Measurements from ENCODE around the gene SH3BGRL3. TPM values are rescaled to one million over a fixed set of nuclear protein-coding genes. Genes with fewer than 3 reads are reported as not detected.

The SH3BGRL3 gene
- total and polyA plus RNA-seq, 2 donors from 2014 or later: 140 to 180 TPM

DNA sequence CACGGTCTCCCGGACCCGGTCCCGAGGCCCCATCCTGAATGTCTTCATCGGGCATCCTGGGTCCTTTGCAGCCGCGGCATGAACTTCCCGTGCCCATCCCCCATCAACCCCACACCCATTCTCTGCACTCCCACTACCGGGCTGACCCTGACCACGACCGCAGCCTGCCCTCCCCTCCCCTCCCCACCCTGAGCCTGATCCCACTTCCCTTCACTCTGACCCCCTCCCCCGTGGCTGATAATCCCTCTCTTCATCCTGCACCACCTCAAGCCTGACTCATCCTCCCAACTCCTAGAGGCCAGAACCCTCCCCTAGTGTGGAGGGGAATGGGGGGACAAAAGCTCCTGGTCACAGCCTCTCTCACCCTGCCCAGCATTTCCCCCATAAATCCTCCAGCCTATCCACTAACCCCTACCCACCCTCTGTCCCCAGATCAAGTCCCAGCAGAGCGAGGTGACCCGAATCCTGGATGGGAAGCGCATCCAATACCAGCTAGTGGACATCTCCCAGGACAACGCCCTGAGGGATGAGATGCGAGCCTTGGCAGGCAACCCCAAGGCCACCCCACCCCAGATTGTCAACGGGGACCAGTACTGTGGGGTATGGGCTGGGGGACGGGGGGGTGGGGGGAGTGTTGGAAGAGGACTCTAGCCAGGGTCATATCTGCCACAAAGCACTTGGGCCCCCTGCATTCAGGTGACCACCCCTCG, 602 bp downstream of the SH3BGRL3 start:
- Histone ChIP-seq H3K9ac (ENCODE audit: low read length in 3 of 3) (peak overlapping the region in 1 of 3 donors; percentile 82), H3K27me3 (ENCODE audit: control insufficient read depth, insufficient read depth, low read length) (no peaks in the 10 kb centered on the region), H3K4me1 (ENCODE audit: control insufficient read depth in 2 of 3, insufficient read depth in 2 of 3, low read depth in 1 of 3, low read length in 3 of 3) (peaks cover 9 to 37% (median 35%) of the 10 kb centered on the region in 3 donors), H3K36me3 (ENCODE audit: control insufficient read depth in 2 of 3, insufficient read depth in 3 of 3, low read length in 3 of 3) (peaks cover 0 to 2% (median 0%) of the 10 kb centered on the region in 3 donors), H3K4me3 (ENCODE audit: low read length in 3 of 3) (peak overlapping the region; percentile 34 to 73 (median 47)), H3K9me3 (ENCODE audit: control insufficient read depth in 2 of 3, insufficient read depth in 1 of 3, low read length in 3 of 3) (no peaks in the 10 kb centered on the region), H3K27ac (ENCODE audit: low read depth in 2 of 2, low read length in 2 of 2) (peak overlapping the region; percentile 83 to 84)
- DNase-seq (peak in 2 of 5 donors; percentile 76 to 82), FAIRE-seq (no peak)
- intact Hi-C loops (cut with DNase I): no loop called here
- no peak for TF ChIP-seq CTCF (IDR thresholded peaks at IDR 0.05; ENCODE audit: borderline replicate concordance, extremely low read depth, insufficient read depth)

- intact Hi-C loops (cut with DNase I): no loop called here
- no peak for DNase-seq
Observed at GRCh38 chr1:26281091-26281958, 1.4 kb downstream of the SH3BGRL3 start.

DNA sequence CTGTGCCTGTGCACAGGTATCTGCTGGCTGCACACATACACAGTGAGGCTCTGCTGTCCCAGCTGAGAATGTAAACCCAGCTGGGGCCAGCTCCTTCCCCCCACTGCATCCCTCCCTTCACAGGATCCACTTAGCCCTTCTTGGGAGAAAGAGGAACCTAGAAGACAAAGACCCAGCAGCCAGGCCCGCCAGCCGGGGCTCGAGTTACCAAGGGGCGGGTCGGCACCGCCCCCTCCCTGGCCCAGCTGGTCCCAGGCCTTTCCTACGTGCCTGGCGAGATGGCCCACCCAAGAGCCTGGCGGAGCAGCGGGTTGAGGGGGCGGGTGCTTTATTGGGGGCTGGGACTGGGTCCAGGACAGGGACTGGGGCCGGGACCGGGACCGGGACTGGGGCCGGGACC, 2.1 kb downstream of the SH3BGRL3 start:
- H3K4me3 ChIP-seq (ENCODE audit: low read length in 3 of 3): no peak overlapping the region
- FAIRE-seq: no peak
- TF ChIP-seq CTCF (IDR thresholded peaks at IDR 0.05; ENCODE audit: borderline replicate concordance, extremely low read depth, insufficient read depth): no peak
- no peaks in the 10 kb centered on the region for H3K27me3 ChIP-seq (ENCODE audit: control insufficient read depth, insufficient read depth, low read length)
- H3K27ac ChIP-seq (ENCODE audit: low read depth in 2 of 2, low read length in 2 of 2): no peak overlapping the region
- intact Hi-C loops (cut with DNase I): no loop called here
- no peak overlapping the region for H3K9ac ChIP-seq (ENCODE audit: low read length in 3 of 3)
- no peaks in the 10 kb centered on the region for H3K36me3 ChIP-seq (ENCODE audit: control insufficient read depth in 2 of 3, insufficient read depth in 3 of 3, low read length in 3 of 3)
- H3K9me3 ChIP-seq (ENCODE audit: control insufficient read depth in 2 of 3, insufficient read depth in 1 of 3, low read length in 3 of 3): no peaks in the 10 kb centered on the region
- DNase-seq: peak; percentile 73 to 90 (median 86)
- H3K4me1 ChIP-seq (ENCODE audit: control insufficient read depth in 2 of 3, insufficient read depth in 2 of 3, low read depth in 1 of 3, low read length in 3 of 3): peaks cover 7 to 25% (median 22%) of the 10 kb centered on the region in 3 donors

More at GRCh38 chr1:26281091-26281958, 1.4 kb downstream of the SH3BGRL3 start:
- Histone ChIP-seq H3K9ac (ENCODE audit: low read length in 3 of 3) (no peak overlapping the region), H3K9me3 (ENCODE audit: control insufficient read depth in 2 of 3, insufficient read depth in 1 of 3, low read length in 3 of 3) (no peaks in the 10 kb centered on the region), H3K4me1 (ENCODE audit: control insufficient read depth in 2 of 3, insufficient read depth in 2 of 3, low read depth in 1 of 3, low read length in 3 of 3) (peaks cover 7 to 29% (median 28%) of the 10 kb centered on the region in 3 donors), H3K36me3 (ENCODE audit: control insufficient read depth in 2 of 3, insufficient read depth in 3 of 3, low read length in 3 of 3) (peaks cover 0 to under 1% (median 0%) of the 10 kb centered on the region in 3 donors), H3K27me3 (ENCODE audit: control insufficient read depth, insufficient read depth, low read length) (no peaks in the 10 kb centered on the region), H3K27ac (ENCODE audit: low read depth in 2 of 2, low read length in 2 of 2) (no peak overlapping the region), H3K4me3 (ENCODE audit: low read length in 3 of 3) (no peak overlapping the region)
- no peak for TF ChIP-seq CTCF (IDR thresholded peaks at IDR 0.05; ENCODE audit: borderline replicate concordance, extremely low read depth, insufficient read depth)
- no peak for FAIRE-seq
